LHCN-M2 (cell line): ENCODE data around the gene DOCK7. TPM values are rescaled to one million over a fixed set of nuclear protein-coding genes. Genes with fewer than 3 reads are reported as not detected.

Experiments used
- DNase-seq: peaks from one replicate; pipeline ENCODE4 v3.0.0-alpha.2; 2012; ENCODE audit warnings: low read depth
- total RNA-seq: library from RNA; depleted of rRNA; stranded (reverse); fragments of >200 nt; gene quantifications from 2 replicates; pipeline ENCODE4 v1.2.3, GENCODE V29; 2014; rRNA removed

Gene DOCK7
- total RNA-seq, 1 experiment from 2014 or later, result 52.2 TPM

- DNase-seq, result no peak
Observed at GRCh38 chr1:62417351-62417999, 270.7 kb downstream of the DOCK7 start.

- no peak for DNase-seq
Observed at GRCh38 chr1:62415687-62416086, 272.5 kb downstream of the DOCK7 start.

- DNase-seq, result peak; percentile 54
Observed at GRCh38 chr1:62407398-62408009, 280.7 kb downstream of the DOCK7 start.

GRCh38 chr1:62406576-62406975 is 281.6 kb downstream of the DOCK7 start:
- no peak for DNase-seq

GRCh38 chr1:62405247-62405646 is 282.9 kb downstream of the DOCK7 start:
- DNase-seq, result no peak

Other genes with a start within 250 kb of the DOCK7 start
- not detected in 2 replicates for gene ANGPTL3, start 90.9 kb downstream of the DOCK7 start, total RNA-seq
- 12.1 and 15.2 TPM in 2 replicates for gene ATG4C, start 95.7 kb upstream of the DOCK7 start, total RNA-seq